ENCODE data around the gene EGF.

Gene EGF

GRCh38 chr4:109925396-109925795, 12.7 kb downstream of the EGF start:
- WGBS (ENCODE audit: extremely low coverage, insufficient coverage, insufficient read length), result no CpG with 5 or more reads among the region's 2 CpGs
- DNase-seq, result no peak
- Histone ChIP-seq H3K14ac (ENCODE audit: low read length) (no peak overlapping the region), H4K12ac (ENCODE audit: low read depth, low read length) (no peak overlapping the region), H3K23ac (ENCODE audit: low read length) (no peak overlapping the region), H3K18ac (ENCODE audit: low read length) (no peak overlapping the region), H3K36me3 (ENCODE audit: control insufficient read depth in 1 of 2, insufficient read depth in 2 of 2, low read length in 2 of 2) (no peaks in the 10 kb centered on the region), H3K9me3 (ENCODE audit: insufficient read depth, low read depth, low read length) (no peaks in the 10 kb centered on the region), H3K27ac (ENCODE audit: low read depth, low read length) (no peak overlapping the region), H3K4me3 (ENCODE audit: low read depth, low read length) (no peak overlapping the region), H3K4me1 (ENCODE audit: control insufficient read depth in 1 of 2, insufficient read depth in 2 of 2, low read length in 2 of 2) (peaks cover under 1 to 2% of the 10 kb centered on the region in 2 experiments), H2BK120ac (ENCODE audit: insufficient read depth, low read length, poor library complexity) (no peak overlapping the region), H3K4ac (ENCODE audit: low read depth, low read length) (no peak overlapping the region), H2BK5ac (ENCODE audit: low read depth, low read length, poor library complexity) (no peak overlapping the region), H3K79me2 (ENCODE audit: control insufficient read depth, insufficient read depth, low read length, poor library complexity) (no peaks in the 10 kb centered on the region), H2BK12ac (ENCODE audit: low read length) (no peak overlapping the region), H4K8ac (ENCODE audit: low read depth, low read length) (no peak overlapping the region), H2AFZ (ENCODE audit: insufficient read depth, low read length, poor library complexity) (no peak overlapping the region), H2AK5ac (ENCODE audit: low read length) (no peak overlapping the region), H3K79me1 (ENCODE audit: low read length) (no peaks in the 10 kb centered on the region), H3K4me2 (ENCODE audit: low read length) (no peak overlapping the region), H4K91ac (ENCODE audit: low read depth, low read length) (no peak overlapping the region), H3K9ac (ENCODE audit: low read length) (no peak overlapping the region), H3K27me3 (ENCODE audit: insufficient read depth, low read length) (no peaks in the 10 kb centered on the region)

GRCh38 chr4:109928327-109929045, 15.8 kb downstream of the EGF start:
- Histone ChIP-seq H3K9me3 (ENCODE audit: insufficient read depth, low read depth, low read length) (no peaks in the 10 kb centered on the region), H4K91ac (ENCODE audit: low read depth, low read length) (no peak overlapping the region), H3K4me1 (ENCODE audit: control insufficient read depth in 1 of 2, insufficient read depth in 2 of 2, low read length in 2 of 2) (peaks cover 0 to 3% of the 10 kb centered on the region in 2 experiments), H3K27ac (ENCODE audit: low read depth, low read length) (no peak overlapping the region), H4K12ac (ENCODE audit: low read depth, low read length) (no peak overlapping the region), H2AK5ac (ENCODE audit: low read length) (no peak overlapping the region), H3K27me3 (ENCODE audit: insufficient read depth, low read length) (no peaks in the 10 kb centered on the region), H3K18ac (ENCODE audit: low read length) (no peak overlapping the region), H3K4me3 (ENCODE audit: low read depth, low read length) (no peak overlapping the region), H3K23ac (ENCODE audit: low read length) (no peak overlapping the region), H3K9ac (ENCODE audit: low read length) (no peak overlapping the region), H3K4ac (ENCODE audit: low read depth, low read length) (no peak overlapping the region), H4K8ac (ENCODE audit: low read depth, low read length) (no peak overlapping the region), H3K14ac (ENCODE audit: low read length) (no peak overlapping the region), H2AFZ (ENCODE audit: insufficient read depth, low read length, poor library complexity) (no peak overlapping the region), H2BK12ac (ENCODE audit: low read length) (no peak overlapping the region), H2BK5ac (ENCODE audit: low read depth, low read length, poor library complexity) (no peak overlapping the region), H2BK120ac (ENCODE audit: insufficient read depth, low read length, poor library complexity) (no peak overlapping the region), H3K79me1 (ENCODE audit: low read length) (no peaks in the 10 kb centered on the region), H3K36me3 (ENCODE audit: control insufficient read depth in 1 of 2, insufficient read depth in 2 of 2, low read length in 2 of 2) (no peaks in the 10 kb centered on the region), H3K4me2 (ENCODE audit: low read length) (no peak overlapping the region), H3K79me2 (ENCODE audit: control insufficient read depth, insufficient read depth, low read length, poor library complexity) (no peaks in the 10 kb centered on the region)
- no CpG with 5 or more reads among the region's 4 CpGs for WGBS (ENCODE audit: extremely low coverage, insufficient coverage, insufficient read length)
- DNase-seq, result no peak

DNA sequence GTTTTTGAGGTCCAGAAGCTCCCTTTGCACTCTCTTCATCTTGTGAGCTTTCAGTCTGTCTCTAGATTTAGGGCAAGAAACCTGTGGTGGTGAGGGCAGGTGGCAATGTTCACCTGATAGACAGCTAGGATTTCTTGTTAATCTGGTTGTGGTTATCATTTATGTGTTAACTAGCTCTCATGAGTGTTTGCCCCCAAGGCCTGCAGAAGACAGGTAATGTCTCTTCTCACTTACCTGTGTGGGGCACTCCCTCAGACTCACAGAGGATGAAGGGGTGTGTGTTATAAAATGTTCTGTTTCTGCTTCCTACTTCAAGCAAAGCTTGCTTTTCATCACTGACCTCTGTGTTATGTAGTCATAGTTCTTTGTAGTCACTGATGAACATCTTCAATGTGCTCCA, 17.8 kb downstream of the EGF start:
- no peak for DNase-seq
- Histone ChIP-seq H3K14ac (ENCODE audit: low read length) (no peak overlapping the region), H2BK5ac (ENCODE audit: low read depth, low read length, poor library complexity) (no peak overlapping the region), H3K9ac (ENCODE audit: low read length) (no peak overlapping the region), H2AFZ (ENCODE audit: insufficient read depth, low read length, poor library complexity) (no peak overlapping the region), H3K4me2 (ENCODE audit: low read length) (no peak overlapping the region), H2AK5ac (ENCODE audit: low read length) (no peak overlapping the region), H4K91ac (ENCODE audit: low read depth, low read length) (no peak overlapping the region), H3K9me3 (ENCODE audit: insufficient read depth, low read depth, low read length) (no peaks in the 10 kb centered on the region), H3K36me3 (ENCODE audit: control insufficient read depth in 1 of 2, insufficient read depth in 2 of 2, low read length in 2 of 2) (no peaks in the 10 kb centered on the region), H2BK120ac (ENCODE audit: insufficient read depth, low read length, poor library complexity) (no peak overlapping the region), H3K4me3 (ENCODE audit: low read depth, low read length) (no peak overlapping the region), H3K79me1 (ENCODE audit: low read length) (no peaks in the 10 kb centered on the region), H3K23ac (ENCODE audit: low read length) (no peak overlapping the region), H3K4me1 (ENCODE audit: control insufficient read depth in 1 of 2, insufficient read depth in 2 of 2, low read length in 2 of 2) (peaks cover 0 to 3% of the 10 kb centered on the region in 2 experiments), H4K12ac (ENCODE audit: low read depth, low read length) (no peak overlapping the region), H3K18ac (ENCODE audit: low read length) (no peak overlapping the region), H3K27me3 (ENCODE audit: insufficient read depth, low read length) (no peaks in the 10 kb centered on the region), H3K79me2 (ENCODE audit: control insufficient read depth, insufficient read depth, low read length, poor library complexity) (no peaks in the 10 kb centered on the region), H4K8ac (ENCODE audit: low read depth, low read length) (no peak overlapping the region), H2BK12ac (ENCODE audit: low read length) (no peak overlapping the region), H3K4ac (ENCODE audit: low read depth, low read length) (no peak overlapping the region), H3K27ac (ENCODE audit: low read depth, low read length) (no peak overlapping the region)

DNA sequence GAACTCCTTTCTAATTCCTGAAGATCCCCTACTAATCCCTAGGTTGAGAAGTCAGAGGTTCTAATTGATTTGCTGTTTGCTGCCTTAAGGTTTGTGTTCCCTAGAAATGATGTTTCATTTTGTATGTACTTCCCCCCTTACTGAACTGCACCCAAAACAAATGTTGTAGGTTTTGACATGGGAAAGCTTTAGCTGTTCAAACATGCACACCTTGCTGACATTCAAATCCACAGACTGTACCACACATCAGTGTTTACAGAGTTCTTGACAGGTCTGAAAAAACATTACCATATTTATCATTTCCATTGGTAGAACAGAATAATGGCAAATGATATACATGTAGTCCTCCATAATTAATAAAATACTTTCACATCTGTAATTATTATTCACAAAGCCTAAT, 18.2 kb downstream of the EGF start:
- Histone ChIP-seq H4K12ac (ENCODE audit: low read depth, low read length) (no peak overlapping the region), H3K18ac (ENCODE audit: low read length) (no peak overlapping the region), H3K79me2 (ENCODE audit: control insufficient read depth, insufficient read depth, low read length, poor library complexity) (no peaks in the 10 kb centered on the region), H3K4ac (ENCODE audit: low read depth, low read length) (no peak overlapping the region), H3K4me3 (ENCODE audit: low read depth, low read length) (no peak overlapping the region), H3K79me1 (ENCODE audit: low read length) (no peaks in the 10 kb centered on the region), H3K23ac (ENCODE audit: low read length) (no peak overlapping the region), H3K4me2 (ENCODE audit: low read length) (no peak overlapping the region), H2BK5ac (ENCODE audit: low read depth, low read length, poor library complexity) (no peak overlapping the region), H3K14ac (ENCODE audit: low read length) (no peak overlapping the region), H3K36me3 (ENCODE audit: control insufficient read depth in 1 of 2, insufficient read depth in 2 of 2, low read length in 2 of 2) (no peaks in the 10 kb centered on the region), H3K9me3 (ENCODE audit: insufficient read depth, low read depth, low read length) (no peaks in the 10 kb centered on the region), H4K91ac (ENCODE audit: low read depth, low read length) (no peak overlapping the region), H2BK120ac (ENCODE audit: insufficient read depth, low read length, poor library complexity) (no peak overlapping the region), H2AFZ (ENCODE audit: insufficient read depth, low read length, poor library complexity) (no peak overlapping the region), H3K9ac (ENCODE audit: low read length) (no peak overlapping the region), H2AK5ac (ENCODE audit: low read length) (no peak overlapping the region), H3K27ac (ENCODE audit: low read depth, low read length) (no peak overlapping the region), H2BK12ac (ENCODE audit: low read length) (no peak overlapping the region), H3K4me1 (ENCODE audit: control insufficient read depth in 1 of 2, insufficient read depth in 2 of 2, low read length in 2 of 2) (peaks cover 0 to 3% of the 10 kb centered on the region in 2 experiments), H3K27me3 (ENCODE audit: insufficient read depth, low read length) (no peaks in the 10 kb centered on the region), H4K8ac (ENCODE audit: low read depth, low read length) (no peak overlapping the region)
- no peak for DNase-seq

Measured in trophoblast cell (in vitro differentiated cells and primary cell).